Aorta (tissue), 5 donors: Measurements from ENCODE around the gene NECTIN4. TPM values are rescaled to one million over a fixed set of nuclear protein-coding genes. Genes with fewer than 3 reads are reported as not detected.

ENCODE experiments used
- ATAC-seq: fragments of 200-7000 bp; cut with Tn5 transposase; one replicate; pipeline ENCODE4 v1.9.1; 2022; ENCODE audit warnings: moderate library complexity; ENCODE audit not compliant: low FRiP score
- DNase-seq, 2 donors: peaks; one replicate each; pipeline ENCODE4 v3.0.0-alpha.2; 2020
- H3K27ac ChIP-seq, 2 donors: one replicate each; pipeline ENCODE4 v1.5.1; 2013; ENCODE audit warnings: low read length in 2 of 2, mild to moderate bottlenecking in 2 of 2, moderate library complexity in 2 of 2, control low read depth in 1 of 2, inconsistent platforms in 1 of 2, low read depth in 1 of 2
- H3K27me3 ChIP-seq, 2 donors: one replicate each; pipeline ENCODE4 v1.6.1; 2013; ENCODE audit warnings: control low read depth in 1 of 2, low read length in 1 of 2, mild to moderate bottlenecking in 1 of 2, moderate library complexity in 1 of 2; ENCODE audit not compliant: insufficient read depth in 2 of 2, control insufficient read depth in 1 of 2
- H3K36me3 ChIP-seq, 2 donors: one replicate each; pipeline ENCODE4 v1.6.1; 2013; ENCODE audit warnings: control low read depth in 1 of 2, low read length in 1 of 2, mild to moderate bottlenecking in 1 of 2; ENCODE audit not compliant: insufficient read depth in 2 of 2, control insufficient read depth in 1 of 2
- H3K4me1 ChIP-seq, 2 donors: one replicate each; pipeline ENCODE4 v1.6.1; 2013; ENCODE audit warnings: low read length in 2 of 2, control low read depth in 1 of 2, mild to moderate bottlenecking in 1 of 2, moderate library complexity in 1 of 2; ENCODE audit not compliant: insufficient read depth in 2 of 2, control insufficient read depth in 1 of 2
- H3K4me3 ChIP-seq, 2 donors: one replicate each; pipeline ENCODE4 v1.5.1; 2013; ENCODE audit warnings: low read length in 2 of 2, control low read depth in 1 of 2, mild to moderate bottlenecking in 1 of 2
- H3K9me3 ChIP-seq: one replicate; pipeline ENCODE4 v1.6.1; 2013; ENCODE audit warnings: mild to moderate bottlenecking, low read length; ENCODE audit not compliant: control insufficient read depth
- WGBS, 2 donors: extraction: QIAGEN DNeasy Blood & Tissue Kit; methylation state at CpG; one replicate each; pipeline ENCODE4 v1.1.7; 2013; 5-methylcytosine and 5-hydroxymethylcytosine counted together
- intact Hi-C, 2 donors: fragments of 100-400 bp; cut with DNase I; formaldehyde crosslinking; loops; one replicate each; pipeline versions ENCODE4 v1.14.2 to v1.15.0; 2022
- long read RNA-seq, 2 donors: library from polyadenylated mRNA; unstranded; transcript quantifications; one replicate each; pipeline ENCODE4 v2.0.0, GENCODE V29; 2020 to 2021
- polyA plus RNA-seq, 2 donors: library from polyadenylated mRNA; stranded (reverse); fragments of 200-250 nt; gene quantifications; one replicate each; pipeline ENCODE4 v1.2.3, GENCODE V29; 2013
- total RNA-seq, 2 donors: library from RNA; stranded (reverse); fragmentation: NEBNext Ultra II Directional; extraction: Animal tissue kit (Norgen Biotek cat#: 25700); gene quantifications; one replicate each; pipeline ENCODE4 v1.2.1, GENCODE V29; 2021
- donor health status: healthy with polysubstance abuse.
- donor health status: Bipolar disorder and iron deficiency.
- donor health status: DM: no; HTN: no; CAD: no.
- donor health status: DM: no; HTN: no; CAD: no.
- donor health status: DM: yes; HTN: yes; CAD: no.

Gene NECTIN4
- total RNA-seq (under 1 TPM; 0.24 to 0.26 TPM), polyA plus RNA-seq (not detected)
- long read RNA-seq, donor 1: 0 reads
- long read RNA-seq, donor 2: 0 reads

DNA sequence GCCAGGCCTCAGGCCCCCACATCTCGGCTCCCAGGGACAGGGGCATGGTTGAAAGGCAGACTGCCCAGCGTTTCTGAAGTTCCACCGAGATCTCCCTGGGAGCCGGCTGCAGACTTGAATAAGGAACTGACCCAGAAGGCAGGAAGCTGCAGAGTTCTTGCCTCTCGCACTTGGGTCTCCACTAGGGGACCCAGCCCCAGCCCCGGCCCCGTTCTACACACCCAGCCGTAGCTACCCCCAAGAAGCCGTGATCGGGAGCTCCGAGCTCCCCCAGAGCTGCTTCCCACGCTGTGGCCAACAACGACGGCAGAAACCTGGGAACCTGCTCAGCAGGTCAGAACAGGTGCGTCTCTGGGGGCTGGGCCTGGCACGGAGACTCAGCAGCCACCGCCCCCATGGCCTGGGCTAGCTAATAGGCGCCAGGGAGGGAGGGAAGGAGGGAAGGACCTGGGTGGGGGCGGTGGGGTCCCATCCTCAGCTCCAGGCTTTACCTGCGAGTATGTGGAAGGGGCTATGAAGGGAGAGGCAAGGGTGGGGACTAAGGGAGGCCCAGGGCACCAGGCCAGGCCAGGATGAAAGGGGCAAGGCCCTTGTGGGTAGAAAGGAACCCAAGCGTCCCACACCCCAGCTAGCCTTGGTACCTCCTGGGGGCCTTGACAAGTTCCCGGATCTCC, at the start of gene NECTIN4:
NECTIN4 (minus strand) TSS at position 308 of the 674 bp plus-strand sequence; CDS start at position 46, 262 bp downstream.
- DNase-seq (no peak), ATAC-seq (no peak)
- no peaks in the 10 kb centered on the region for H3K27me3 ChIP-seq
- no peak within 1 kb of the TSS for H3K4me3 ChIP-seq
- H3K9me3 ChIP-seq: no peaks in the 10 kb centered on the region
- intact Hi-C loops: no loop called here
- 62 to 65% methylated on average over 22 of the region's 22 CpGs for WGBS, 2 donors
- no peaks in the 10 kb centered on the region for H3K36me3 ChIP-seq
- no peak within 1 kb of the TSS for H3K27ac ChIP-seq
- H3K4me1 ChIP-seq: no peaks in the 10 kb centered on the region

DNA sequence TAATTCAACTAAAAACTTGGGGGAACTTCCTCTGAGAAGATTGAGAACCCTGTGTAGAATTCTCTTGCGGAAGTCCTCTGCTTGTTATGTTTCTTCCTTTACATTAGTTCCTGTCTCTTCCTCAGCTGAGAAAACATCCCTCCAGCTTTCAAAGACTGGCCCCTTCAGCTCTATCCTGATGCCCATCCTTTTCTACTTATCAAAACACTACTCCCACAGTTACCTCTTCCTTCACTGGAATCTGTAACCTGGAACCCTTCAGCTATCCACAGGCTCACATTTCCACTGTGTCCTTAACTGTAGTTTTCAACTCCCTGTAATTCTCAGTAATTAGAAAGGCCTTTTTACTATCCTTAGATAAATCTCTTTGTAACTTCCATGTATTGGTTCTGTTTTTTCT, 49.1 kb upstream of the NECTIN4 start:
- intact Hi-C loops: no loop called here
- H3K27me3 ChIP-seq: no peaks in the 10 kb centered on the region
- H3K4me1 ChIP-seq: no peaks in the 10 kb centered on the region
- H3K4me3 ChIP-seq: no peak overlapping the region
- no peak overlapping the region for H3K27ac ChIP-seq
- no peak for ATAC-seq
- H3K9me3 ChIP-seq: no peaks in the 10 kb centered on the region
- no peaks in the 10 kb centered on the region for H3K36me3 ChIP-seq
- no peak for DNase-seq
- WGBS, 2 donors: 60 to 77% methylated on average over 1 of the region's 1 CpG

- no peak overlapping the region for H3K27ac ChIP-seq
- ATAC-seq: no peak
These were observed 48.5 kb upstream of the NECTIN4 start for GRCh38 chr1:161137881-161138280.

GRCh38 chr1:161133220-161133740, 43.9 kb upstream of the NECTIN4 start:
- intact Hi-C loops: loop anchor here (2.0 kb wide), 2 partner anchors 20 to 26 kb away; partner anchors contain the start of genes UFC1 (in 1 of the 2) and USP21 (in 1 of the 2)
- DNase-seq: no peak
- ATAC-seq: no peak
- Histone ChIP-seq H3K27me3 (no peaks in the 10 kb centered on the region), H3K4me1 (no peaks in the 10 kb centered on the region), H3K4me3 (peak overlapping the region; percentile 61 to 92), H3K9me3 (no peaks in the 10 kb centered on the region), H3K36me3 (no peaks in the 10 kb centered on the region), H3K27ac (peak overlapping the region; percentile 63 to 79)
- WGBS, 2 donors: 2 to 3% methylated on average over 11 of the region's 11 CpGs

More at GRCh38 chr1:161137881-161138280, 48.5 kb upstream of the NECTIN4 start:
- no peaks in the 10 kb centered on the region for H3K4me1 ChIP-seq
- no peaks in the 10 kb centered on the region for H3K27me3 ChIP-seq
- intact Hi-C loops: no loop called here
- DNase-seq: no peak
- H3K4me3 ChIP-seq: no peak overlapping the region
- no peaks in the 10 kb centered on the region for H3K9me3 ChIP-seq
- WGBS, 2 donors: 55 to 65% methylated on average over 3 of the region's 3 CpGs
- H3K36me3 ChIP-seq: no peaks in the 10 kb centered on the region

- Histone ChIP-seq H3K36me3 (no peaks in the 10 kb centered on the region), H3K27ac (peak within 1 kb of the TSS; percentile 63 to 79), H3K9me3 (no peaks in the 10 kb centered on the region), H3K4me3 (peak within 1 kb of the TSS; percentile 61 to 92), H3K27me3 (no peaks in the 10 kb centered on the region), H3K4me1 (no peaks in the 10 kb centered on the region)
- 0 to 1% methylated on average over 51 to 68 of the region's 68 CpGs for WGBS, 2 donors
- ATAC-seq (peak; percentile 95), DNase-seq (peak; percentile 96 to 97)
- intact Hi-C loops: loop anchor here (2.0 kb wide), 2 partner anchors 20 to 26 kb away; partner anchors contain the start of genes UFC1 (in 1 of the 2) and USP21 (in 1 of the 2)
These were observed 43.3 kb upstream of the NECTIN4 start, which contains the start of gene DEDD for GRCh38 chr1:161132410-161133219. TSS of gene DEDD (minus strand) at chr1:161132667. CDS start at chr1:161124462, 8,205 bp downstream.

GRCh38 chr1:161131523-161132409, 42.4 kb upstream of the NECTIN4 start:
- H3K27ac ChIP-seq: peak overlapping the region in 1 of 2 donors; percentile 79
- H3K4me1 ChIP-seq: no peaks in the 10 kb centered on the region
- H3K36me3 ChIP-seq: no peaks in the 10 kb centered on the region
- ATAC-seq: peak; percentile 48
- H3K4me3 ChIP-seq: peak overlapping the region; percentile 61 to 92
- no peaks in the 10 kb centered on the region for H3K27me3 ChIP-seq
- 1% methylated on average over 22 of the region's 22 CpGs for WGBS, 2 donors
- no peaks in the 10 kb centered on the region for H3K9me3 ChIP-seq
- DNase-seq: no peak
- intact Hi-C loops: loop anchor here (2.0 kb wide), 2 partner anchors 21 to 27 kb away; partner anchors contain the start of genes UFC1 (in 1 of the 2) and USP21 (in 1 of the 2)

DNA sequence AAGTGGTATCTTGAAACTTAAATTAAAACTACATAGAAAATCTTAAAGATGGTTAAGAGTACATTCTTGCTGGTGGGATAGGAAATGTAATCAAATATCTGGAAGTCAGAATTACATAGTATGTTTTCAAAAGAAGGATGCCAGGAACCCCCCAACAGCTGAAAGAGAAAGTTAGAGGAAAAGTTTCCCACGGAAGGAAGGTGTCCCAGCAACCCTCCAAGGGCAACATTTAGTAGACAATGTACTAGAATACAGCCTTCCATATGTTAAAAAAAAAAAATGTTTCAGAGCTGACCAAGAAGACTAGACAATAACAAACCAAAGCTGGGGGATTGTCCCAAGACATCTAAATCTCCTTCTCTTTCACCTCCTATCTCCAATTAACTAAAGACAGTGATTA, 40.9 kb upstream of the NECTIN4 start:
- DNase-seq: no peak
- ATAC-seq: no peak
- H3K27me3 ChIP-seq: no peaks in the 10 kb centered on the region
- no peak overlapping the region for H3K4me3 ChIP-seq
- no peaks in the 10 kb centered on the region for H3K36me3 ChIP-seq
- H3K9me3 ChIP-seq: no peaks in the 10 kb centered on the region
- intact Hi-C loops: no loop called here
- no peak overlapping the region for H3K27ac ChIP-seq
- H3K4me1 ChIP-seq: no peaks in the 10 kb centered on the region
- WGBS, 2 donors: 19 to 23% methylated on average over 1 of the region's 1 CpG
